Effector memory CD8-positive, alpha-beta T cell (primary cell): ENCODE data around the gene CDH15.
"Not testable (repeated sequence)": the region's sequence is repeated elsewhere in the genome, so short reads cannot be mapped to it uniquely, and the experiment has no call there.

ENCODE experiments used
- ATAC-seq: fragments of 150-1000 bp; cut with Tn5 transposase; replicated peaks from 2 replicates; pipeline ENCODE4 v1.10.0; 2021; ENCODE audit warnings: mild to moderate bottlenecking, moderate library complexity
- DNase-seq, 3 experiments: peaks; one replicate each; pipeline ENCODE4 v3.0.0; 2021
- H3K27ac Mint-ChIP-seq, 2 donors: one replicate each; pipeline ENCODE4 v1.8.0; 2022; ENCODE audit warnings: mild to moderate bottlenecking in 2 of 2, mixed read lengths in 2 of 2, moderate library complexity in 2 of 2
- H3K27me3 Mint-ChIP-seq, 2 donors: one replicate each; pipeline ENCODE4 v1.8.0; 2022; ENCODE audit warnings: mixed read lengths in 2 of 2
- H3K36me3 Mint-ChIP-seq: one replicate; pipeline ENCODE4 v1.8.0; 2022; ENCODE audit warnings: mild to moderate bottlenecking, moderate library complexity, mixed read lengths; ENCODE audit not compliant: insufficient read depth
- H3K4me1 Mint-ChIP-seq, 2 donors: one replicate each; pipeline ENCODE4 v1.8.0; 2022; ENCODE audit warnings: low read depth in 2 of 2, mixed read lengths in 2 of 2
- H3K4me3 Mint-ChIP-seq, 2 donors: one replicate each; pipeline ENCODE4 v1.8.0; 2022; ENCODE audit warnings: mild to moderate bottlenecking in 2 of 2, mixed read lengths in 2 of 2, moderate library complexity in 2 of 2
- H3K9me3 Mint-ChIP-seq, 2 donors: one replicate each; pipeline ENCODE4 v1.8.0; 2022; ENCODE audit warnings: mixed read lengths in 2 of 2

Gene CDH15

DNA sequence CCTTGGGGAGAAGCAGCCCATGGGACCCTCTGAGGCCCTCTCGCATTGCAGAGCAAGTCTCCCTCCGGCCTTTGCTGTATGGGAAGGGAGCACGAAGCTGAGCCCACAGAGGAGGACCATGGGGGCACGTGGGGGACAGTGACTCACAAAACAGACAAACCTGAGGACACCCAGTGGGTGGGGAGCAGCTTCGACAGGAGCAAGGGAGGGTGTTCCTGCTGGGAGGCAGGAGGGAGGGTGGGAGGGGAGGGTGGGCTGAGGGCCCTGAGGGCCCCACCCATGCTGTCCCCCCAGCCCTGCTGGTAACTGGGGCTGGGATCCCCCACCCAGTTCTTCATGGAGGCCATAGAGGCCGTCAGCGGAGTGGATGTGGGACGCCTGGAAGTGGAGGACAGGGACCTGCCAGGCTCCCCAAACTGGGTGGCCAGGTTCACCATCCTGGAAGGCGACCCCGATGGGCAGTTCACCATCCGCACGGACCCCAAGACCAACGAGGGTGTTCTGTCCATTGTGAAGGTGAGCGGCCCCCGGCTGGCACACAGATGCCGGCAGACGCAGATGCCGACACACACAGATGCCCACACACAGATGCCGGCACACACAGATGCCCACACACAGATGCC is 16.3 kb downstream of the CDH15 start:
- ATAC-seq = peak; percentile 35
- H3K9me3 Mint-ChIP-seq = no peaks in the 10 kb centered on the region
- peak overlapping the region; percentile 67 to 87 for H3K27ac Mint-ChIP-seq
- DNase-seq = no peak
- peaks cover 52% of the 10 kb centered on the region for H3K36me3 Mint-ChIP-seq
- H3K4me1 Mint-ChIP-seq = peaks cover 0 to 4% of the 10 kb centered on the region in 2 donors
- no peaks in the 10 kb centered on the region for H3K27me3 Mint-ChIP-seq
- peak overlapping the region in 1 of 2 donors; percentile 9 for H3K4me3 Mint-ChIP-seq

DNA sequence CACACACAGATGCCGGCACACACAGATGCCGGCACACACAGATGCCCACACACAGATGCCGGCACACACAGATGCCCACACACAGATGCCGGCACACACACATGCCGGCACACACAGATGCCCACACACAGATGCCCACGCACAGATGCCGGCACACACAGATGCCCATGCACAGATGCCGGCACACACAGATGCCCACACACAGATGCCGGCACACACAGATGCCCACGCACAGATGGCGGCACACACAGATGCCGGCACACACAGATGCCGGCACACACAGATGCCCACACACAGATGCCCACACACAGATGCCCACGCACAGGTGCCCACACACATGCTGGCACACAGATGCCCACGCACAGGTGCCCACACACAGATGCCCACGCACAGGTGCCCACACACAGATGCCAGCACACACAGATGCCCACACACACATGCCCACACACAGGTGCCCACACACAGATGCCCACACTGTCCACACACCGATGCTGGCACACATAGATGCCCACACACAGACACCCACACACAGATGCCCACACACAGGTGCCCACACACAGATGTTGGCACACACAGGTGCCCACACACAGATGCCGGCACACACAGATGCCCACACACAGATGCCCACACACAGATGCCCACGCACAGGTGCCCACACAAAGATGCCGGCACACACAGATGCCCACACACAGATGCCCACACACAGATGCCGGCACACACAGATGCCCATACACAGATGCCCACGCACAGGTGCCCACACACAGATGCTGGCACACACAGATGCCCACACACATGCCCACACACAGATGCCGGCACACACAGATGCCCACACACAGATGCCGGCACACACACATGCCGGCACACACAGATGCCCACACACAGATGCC is 17.2 kb downstream of the CDH15 start:
- DNase-seq, H3K27me3 Mint-ChIP-seq, H3K4me3 Mint-ChIP-seq, H3K4me1 Mint-ChIP-seq, H3K9me3 Mint-ChIP-seq, ATAC-seq: not testable (repeated sequence)
- H3K36me3 Mint-ChIP-seq = peaks cover 55% of the 10 kb centered on the region
- H3K27ac Mint-ChIP-seq = peak overlapping the region in 1 of 2 donors; percentile 17

DNA sequence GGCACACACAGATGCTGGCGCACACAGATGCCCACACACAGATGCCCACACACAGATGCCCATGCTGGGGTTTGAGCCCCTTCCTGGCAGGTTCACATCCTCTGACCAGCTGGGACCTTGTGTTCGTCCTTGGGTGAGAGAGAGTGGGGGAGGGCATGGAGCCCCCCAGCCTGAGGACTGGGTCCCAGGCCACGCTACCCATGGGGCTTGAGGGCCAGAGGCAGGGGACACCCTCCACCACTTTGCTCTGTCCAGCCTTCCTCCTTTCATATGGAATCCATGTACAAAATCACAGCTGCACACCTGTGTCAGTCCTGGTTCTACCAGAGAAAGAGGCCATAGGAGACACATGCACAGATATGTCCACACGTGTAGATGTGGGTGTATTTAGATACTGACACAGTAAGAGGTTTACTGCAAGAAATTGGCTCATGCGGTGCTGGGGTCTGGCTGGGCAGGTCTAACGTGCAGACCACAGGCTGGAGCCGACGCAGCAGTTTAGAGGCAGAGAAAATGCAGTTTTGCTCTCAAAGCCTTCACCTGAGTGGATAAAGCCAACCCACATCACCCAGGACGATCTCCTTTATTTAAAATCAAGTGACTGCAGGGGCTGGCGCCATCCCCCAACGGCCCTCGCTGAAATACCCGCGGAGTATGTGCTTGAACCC is 17.9 kb downstream of the CDH15 start:
- Mint-ChIP-seq H3K4me1 (peaks cover 0 to 4% of the 10 kb centered on the region in 2 donors), H3K36me3 (peaks cover 49% of the 10 kb centered on the region), H3K4me3 (no peak overlapping the region), H3K27me3 (no peaks in the 10 kb centered on the region), H3K9me3 (no peaks in the 10 kb centered on the region), H3K27ac (peak overlapping the region in 1 of 2 donors; percentile 17)
- DNase-seq = no peak
- ATAC-seq = no peak

DNA sequence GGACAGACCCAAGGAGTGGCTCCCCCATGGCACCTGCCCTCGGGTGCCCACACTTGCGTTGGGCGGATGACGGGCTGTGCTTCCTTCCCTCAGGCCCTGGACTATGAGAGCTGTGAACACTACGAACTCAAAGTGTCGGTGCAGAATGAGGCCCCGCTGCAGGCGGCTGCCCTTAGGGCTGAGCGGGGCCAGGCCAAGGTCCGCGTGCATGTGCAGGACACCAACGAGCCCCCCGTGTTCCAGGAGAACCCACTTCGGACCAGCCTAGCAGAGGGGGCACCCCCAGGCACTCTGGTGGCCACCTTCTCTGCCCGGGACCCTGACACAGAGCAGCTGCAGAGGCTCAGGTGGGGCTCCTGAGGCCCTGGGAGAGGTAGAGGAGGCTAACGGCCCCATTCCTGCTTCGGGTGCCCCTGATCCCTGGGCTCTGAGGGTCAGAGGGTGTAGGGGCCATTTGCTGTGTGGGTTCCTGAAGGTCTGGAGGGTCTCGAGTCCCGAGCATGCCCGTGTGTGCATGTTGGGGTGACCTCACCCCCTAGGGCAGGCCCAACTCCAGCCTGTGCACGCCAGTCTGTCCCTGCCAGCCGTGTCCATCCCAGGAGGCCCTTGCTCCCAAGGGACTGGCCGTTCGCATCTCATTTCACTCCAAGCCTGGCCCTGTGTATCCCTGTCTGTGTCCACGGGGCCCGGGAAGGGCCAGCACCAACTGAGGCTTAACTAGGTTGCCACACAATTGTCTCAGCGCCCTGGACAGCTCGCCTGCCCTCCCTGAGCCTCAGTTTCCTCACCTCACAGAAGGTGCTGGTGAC is 18.8 kb downstream of the CDH15 start:
- no peak overlapping the region for H3K27ac Mint-ChIP-seq
- H3K4me1 Mint-ChIP-seq = peaks cover 0 to 4% of the 10 kb centered on the region in 2 donors
- ATAC-seq (no peak), DNase-seq (no peak)
- H3K36me3 Mint-ChIP-seq = peaks cover 42% of the 10 kb centered on the region
- H3K4me3 Mint-ChIP-seq = no peak overlapping the region
- no peaks in the 10 kb centered on the region for H3K9me3 Mint-ChIP-seq
- H3K27me3 Mint-ChIP-seq = no peaks in the 10 kb centered on the region

DNA sequence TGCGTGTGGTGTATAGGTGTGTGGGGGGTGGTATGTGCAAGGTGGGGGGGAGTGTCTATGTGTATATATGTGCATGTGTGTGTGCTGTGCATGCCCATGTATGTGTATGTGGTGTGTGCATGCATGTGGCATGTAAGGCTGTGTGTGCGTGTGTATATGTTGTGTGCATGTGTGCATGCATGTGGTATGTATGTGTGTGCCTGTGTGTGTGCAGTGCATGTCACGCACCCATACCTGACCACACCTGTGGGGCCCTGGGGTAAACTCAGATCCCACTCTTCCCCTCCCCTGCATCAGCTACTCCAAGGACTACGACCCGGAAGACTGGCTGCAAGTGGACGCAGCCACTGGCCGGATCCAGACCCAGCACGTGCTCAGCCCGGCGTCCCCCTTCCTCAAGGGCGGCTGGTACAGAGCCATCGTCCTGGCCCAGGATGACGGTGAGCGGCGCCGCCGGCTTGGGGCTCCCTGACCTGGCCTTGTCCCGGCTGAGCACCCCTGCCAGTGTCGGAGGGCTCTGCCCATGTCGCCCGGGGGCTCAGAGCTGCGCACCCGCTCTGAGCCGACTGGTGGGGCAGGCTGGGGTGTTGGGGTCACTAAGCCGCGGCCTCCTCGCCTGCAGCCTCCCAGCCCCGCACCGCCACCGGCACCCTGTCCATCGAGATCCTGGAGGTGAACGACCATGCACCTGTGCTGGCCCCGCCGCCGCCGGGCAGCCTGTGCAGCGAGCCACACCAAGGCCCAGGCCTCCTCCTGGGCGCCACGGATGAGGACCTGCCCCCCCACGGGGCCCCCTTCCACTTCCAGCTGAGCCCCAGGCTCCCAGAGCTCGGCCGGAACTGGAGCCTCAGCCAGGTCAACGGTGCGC is 19.7 kb downstream of the CDH15 start:
- H3K4me1 Mint-ChIP-seq = peaks cover 0 to 4% of the 10 kb centered on the region in 2 donors
- no peaks in the 10 kb centered on the region for H3K9me3 Mint-ChIP-seq
- DNase-seq (no peak), ATAC-seq (no peak)
- no peak overlapping the region for H3K27ac Mint-ChIP-seq
- no peaks in the 10 kb centered on the region for H3K27me3 Mint-ChIP-seq
- peaks cover 35% of the 10 kb centered on the region for H3K36me3 Mint-ChIP-seq
- peak overlapping the region in 1 of 2 donors; percentile 36 for H3K4me3 Mint-ChIP-seq

DNA sequence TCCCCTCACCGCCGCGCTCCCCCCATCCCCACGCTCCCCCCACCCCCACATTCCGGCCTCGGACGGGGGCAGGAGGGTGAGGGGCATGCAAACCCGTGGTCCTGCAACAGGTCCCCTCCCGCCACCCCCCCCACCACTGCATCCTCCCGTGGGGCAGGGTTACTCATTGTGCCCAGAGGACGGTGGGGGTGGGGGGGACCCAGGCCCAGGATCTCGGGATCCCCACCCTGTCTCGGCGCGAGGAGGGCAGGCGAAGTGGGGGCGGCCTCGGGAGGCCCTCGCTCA is 20.3 kb downstream of the CDH15 start:
- Mint-ChIP-seq H3K27me3 (no peaks in the 10 kb centered on the region), H3K36me3 (peaks cover 30% of the 10 kb centered on the region), H3K9me3 (no peaks in the 10 kb centered on the region), H3K27ac (no peak overlapping the region), H3K4me3 (no peak overlapping the region), H3K4me1 (peaks cover 0 to 4% of the 10 kb centered on the region in 2 donors)
- DNase-seq = no peak
- ATAC-seq = no peak

DNA sequence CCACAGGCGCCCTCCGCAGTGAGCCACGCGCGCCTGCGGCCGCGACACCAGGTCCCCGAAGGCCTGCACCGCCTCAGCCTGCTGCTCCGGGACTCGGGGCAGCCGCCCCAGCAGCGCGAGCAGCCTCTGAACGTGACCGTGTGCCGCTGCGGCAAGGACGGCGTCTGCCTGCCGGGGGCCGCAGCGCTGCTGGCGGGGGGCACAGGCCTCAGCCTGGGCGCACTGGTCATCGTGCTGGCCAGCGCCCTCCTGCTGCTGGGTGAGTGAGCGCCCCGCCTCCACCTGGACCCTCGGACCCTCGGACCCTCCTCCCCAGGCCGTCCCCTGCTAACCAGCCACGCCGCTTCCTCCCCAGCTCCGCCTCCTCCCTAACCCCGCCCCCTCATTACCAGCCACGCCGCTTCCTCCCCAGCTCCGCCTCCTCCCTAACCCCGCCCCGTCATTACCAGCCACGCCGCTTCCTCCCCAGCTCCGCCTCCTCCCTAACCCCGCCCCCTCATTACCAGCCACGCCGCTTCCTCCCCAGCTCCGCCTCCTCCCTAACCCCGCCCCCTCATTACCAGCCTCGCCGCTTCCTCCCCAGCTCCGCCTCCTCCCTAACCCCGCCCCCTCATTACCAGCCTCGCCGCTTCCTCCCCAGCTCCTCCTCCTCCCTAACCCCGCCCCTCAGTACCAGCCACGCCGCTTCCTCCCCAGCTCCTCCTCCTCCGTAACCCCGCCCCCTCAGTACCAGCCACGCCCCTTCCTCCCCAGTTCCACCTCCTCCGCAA is 20.8 kb downstream of the CDH15 start:
- Mint-ChIP-seq H3K4me3 (peak overlapping the region in 1 of 2 donors; percentile 44), H3K36me3 (peaks cover 25% of the 10 kb centered on the region)
- peak; percentile 54 to 72 (median 71) for DNase-seq
- not testable (repeated sequence) for H3K9me3 Mint-ChIP-seq, H3K4me1 Mint-ChIP-seq, H3K27me3 Mint-ChIP-seq, H3K27ac Mint-ChIP-seq
- peak; percentile 61 for ATAC-seq

DNA sequence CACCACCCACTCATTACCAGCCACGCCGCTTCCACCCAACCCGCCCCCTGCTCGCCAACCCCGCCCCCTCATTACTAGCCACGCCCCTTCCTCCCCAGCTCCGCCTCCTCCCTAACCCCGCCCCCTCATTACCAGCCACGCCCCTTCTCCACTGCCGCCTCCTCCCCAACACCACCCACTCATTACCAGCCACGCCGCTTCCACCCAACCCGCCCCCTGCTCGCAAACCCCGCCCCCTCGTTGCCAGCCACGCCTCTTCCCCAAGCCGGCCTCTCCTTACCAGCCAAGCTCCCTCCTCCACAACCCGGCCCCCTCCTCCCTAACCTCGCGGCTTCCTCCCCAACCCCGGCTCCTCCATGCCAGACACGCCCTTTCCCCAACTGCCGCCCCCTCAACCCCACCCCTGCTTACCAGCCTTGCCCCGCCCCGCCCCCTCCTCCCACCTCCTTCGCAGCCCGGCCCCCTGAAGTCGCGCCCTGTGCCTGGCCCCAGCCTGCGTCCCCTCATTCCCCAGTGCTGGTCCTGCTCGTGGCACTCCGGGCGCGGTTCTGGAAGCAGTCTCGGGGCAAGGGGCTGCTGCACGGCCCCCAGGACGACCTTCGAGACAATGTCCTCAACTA is 21.5 kb downstream of the CDH15 start:
- Mint-ChIP-seq H3K4me3 (peak overlapping the region in 1 of 2 donors; percentile 44), H3K36me3 (peaks cover 21% of the 10 kb centered on the region)
- DNase-seq = peak in 2 of 3 experiments; percentile 35 to 37

DNA sequence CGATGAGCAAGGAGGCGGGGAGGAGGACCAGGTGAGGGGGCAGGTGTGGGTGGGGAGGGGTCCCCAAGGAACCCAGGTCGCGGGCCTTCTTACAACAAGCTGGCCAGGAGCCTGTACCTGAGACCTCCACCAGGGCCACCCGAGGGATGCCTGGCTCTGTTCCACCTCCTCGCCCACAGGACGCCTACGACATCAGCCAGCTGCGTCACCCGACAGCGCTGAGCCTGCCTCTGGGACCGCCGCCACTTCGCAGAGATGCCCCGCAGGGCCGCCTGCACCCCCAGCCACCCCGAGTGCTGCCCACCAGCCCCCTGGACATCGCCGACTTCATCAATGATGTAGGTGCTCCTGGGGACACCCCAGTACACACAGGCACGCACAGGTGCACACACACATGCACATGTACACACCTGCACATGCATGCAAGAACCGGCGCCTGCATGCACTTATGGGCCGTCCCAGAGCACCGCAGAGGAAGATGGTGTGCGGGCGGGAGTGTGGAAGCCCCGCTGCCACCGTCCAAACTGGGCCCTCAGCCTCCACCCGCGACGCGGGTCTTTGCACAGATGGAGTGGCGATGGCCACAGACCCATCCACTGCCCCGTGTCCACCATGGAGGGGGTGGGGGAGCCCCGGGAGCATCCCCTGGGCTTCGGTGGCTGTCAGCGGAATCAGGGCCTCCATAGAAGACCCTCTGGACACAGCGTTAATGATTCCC is 22.2 kb downstream of the CDH15 start:
- Mint-ChIP-seq H3K27ac (no peak overlapping the region), H3K4me1 (no peaks in the 10 kb centered on the region), H3K36me3 (peaks cover 18% of the 10 kb centered on the region), H3K27me3 (peaks cover 12 to 18% of the 10 kb centered on the region in 2 donors), H3K9me3 (no peaks in the 10 kb centered on the region), H3K4me3 (peak overlapping the region in 1 of 2 donors; percentile 3)
- no peak for DNase-seq
- ATAC-seq = no peak

More for the DNA sequence above, 21.5 kb downstream of the CDH15 start:
- Mint-ChIP-seq H3K9me3 (no peaks in the 10 kb centered on the region), H3K27ac (no peak overlapping the region), H3K4me1 (no peaks in the 10 kb centered on the region), H3K27me3 (peaks cover 11 to 12% of the 10 kb centered on the region in 2 donors)
- ATAC-seq = peak; percentile 42

DNA sequence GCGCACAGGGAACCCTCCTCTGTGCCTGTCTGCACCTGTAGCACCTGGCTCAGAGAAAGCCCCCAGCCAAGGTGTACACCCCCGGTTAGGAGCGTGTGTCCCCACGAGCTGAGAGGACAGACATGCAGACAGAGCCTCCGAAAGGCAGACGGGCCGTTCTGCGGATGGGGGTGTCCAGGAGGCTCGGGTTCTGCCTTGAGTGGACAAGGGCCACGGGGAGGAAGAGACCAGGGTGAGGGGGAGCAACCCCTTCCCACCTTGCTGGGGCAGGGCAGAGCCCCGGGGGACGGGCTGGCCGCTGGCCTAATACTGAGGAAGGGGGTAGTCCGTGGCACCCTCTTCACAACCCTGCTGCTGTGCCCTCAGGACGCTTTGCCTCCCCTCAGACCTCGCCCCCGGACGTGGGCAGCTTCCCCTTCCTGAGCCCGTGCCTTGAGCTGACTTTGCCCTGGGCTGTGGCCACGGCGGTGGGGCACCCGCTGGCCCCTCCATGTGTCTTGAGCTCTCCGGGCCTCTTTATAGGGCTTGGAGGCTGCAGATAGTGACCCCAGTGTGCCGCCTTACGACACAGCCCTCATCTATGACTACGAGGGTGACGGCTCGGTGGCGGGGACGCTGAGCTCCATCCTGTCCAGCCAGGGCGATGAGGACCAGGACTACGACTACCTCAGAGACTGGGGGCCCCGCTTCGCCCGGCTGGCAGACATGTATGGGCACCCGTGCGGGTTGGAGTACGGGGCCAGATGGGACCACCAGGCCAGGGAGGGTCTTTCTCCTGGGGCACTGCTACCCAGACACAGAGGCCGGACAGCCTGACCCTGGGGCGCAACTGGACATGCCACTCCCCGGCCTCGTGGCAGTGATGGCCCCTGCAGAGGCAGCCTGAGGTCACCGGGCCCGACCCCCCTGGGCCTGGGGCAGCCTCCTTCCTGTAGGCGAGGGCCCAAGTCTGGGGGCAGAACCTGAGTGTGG is 23.1 kb downstream of the CDH15 start:
- H3K36me3 Mint-ChIP-seq = peaks cover 9% of the 10 kb centered on the region
- H3K9me3 Mint-ChIP-seq = no peaks in the 10 kb centered on the region
- H3K27me3 Mint-ChIP-seq = peaks cover 12 to 27% of the 10 kb centered on the region in 2 donors
- H3K4me1 Mint-ChIP-seq = no peaks in the 10 kb centered on the region
- H3K27ac Mint-ChIP-seq = no peak overlapping the region
- ATAC-seq (no peak), DNase-seq (no peak)
- no peak overlapping the region for H3K4me3 Mint-ChIP-seq
